GM06990 (cell line): Measurements from ENCODE around the gene PROCA1.

Experiments used
- DNase-seq: peaks from one replicate; pipeline ENCODE4 v3.0.0-alpha.2; 2011; ENCODE audit not compliant: insufficient read length; ENCODE audit errors: extremely low read depth
- H3K27me3 ChIP-seq: replicated peaks from 2 replicates; pipeline ENCODE4 v1.6.0; 2011; ENCODE audit warnings: low read length; ENCODE audit not compliant: control insufficient read depth, insufficient read depth
- H3K36me3 ChIP-seq: 2 replicates; pipeline ENCODE4 v1.5.1; 2011; ENCODE audit warnings: low read length; ENCODE audit not compliant: control insufficient read depth, insufficient read depth
- H3K4me3 ChIP-seq: replicated peaks from 2 replicates; pipeline ENCODE4 v1.5.1; 2011; ENCODE audit warnings: low read depth, mild to moderate bottlenecking, control low read depth, low read length
- CTCF ChIP-seq: IDR thresholded peaks from 2 replicates; pipeline ENCODE4 v1.5.1; 2011; ENCODE audit warnings: low read length, control low read depth, mild to moderate bottlenecking, inconsistent platforms; ENCODE audit not compliant: insufficient read depth, poor library complexity, severe bottlenecking

The PROCA1 gene

GRCh38 chr17:28705728-28706334 is 5.9 kb downstream of the PROCA1 start:
- Histone ChIP-seq H3K27me3 (no peaks in the 10 kb centered on the region), H3K36me3 (peaks cover 35% of the 10 kb centered on the region), H3K4me3 (no peak overlapping the region)
- no peak for DNase-seq
- TF ChIP-seq CTCF = no peak

- DNase-seq = no peak
- H3K27me3 ChIP-seq = no peaks in the 10 kb centered on the region
- H3K36me3 ChIP-seq = peaks cover 40% of the 10 kb centered on the region
- no peak for TF ChIP-seq CTCF
- no peak overlapping the region for H3K4me3 ChIP-seq
Measured at GRCh38 chr17:28705074-28705659, 6.5 kb downstream of the PROCA1 start.

GRCh38 chr17:28704219-28704858 is 7.3 kb downstream of the PROCA1 start:
- TF ChIP-seq CTCF = no peak
- no peak overlapping the region for H3K4me3 ChIP-seq
- peaks cover 44% of the 10 kb centered on the region for H3K36me3 ChIP-seq
- DNase-seq = no peak
- H3K27me3 ChIP-seq = no peaks in the 10 kb centered on the region

GRCh38 chr17:28703552-28704218 is 8.0 kb downstream of the PROCA1 start:
- no peak for DNase-seq
- Histone ChIP-seq H3K4me3 (no peak overlapping the region), H3K27me3 (no peaks in the 10 kb centered on the region), H3K36me3 (peaks cover 50% of the 10 kb centered on the region)
- no peak for TF ChIP-seq CTCF

GRCh38 chr17:28702752-28703150 is 8.9 kb downstream of the PROCA1 start:
- peaks cover 58% of the 10 kb centered on the region for H3K36me3 ChIP-seq

More at GRCh38 chr17:28702752-28703150, 8.9 kb downstream of the PROCA1 start:
- Histone ChIP-seq H3K27me3 (no peaks in the 10 kb centered on the region), H3K4me3 (no peak overlapping the region)
- DNase-seq = no peak
- TF ChIP-seq CTCF = no peak
